IgD-negative memory B cell (primary cell): Measurements from ENCODE around the gene GPRIN3. TPM values are rescaled to one million over a fixed set of nuclear protein-coding genes. Genes with fewer than 3 reads are reported as not detected.
A peak's percentile ranks its signal among the peaks of the same experiment; 100 is the strongest.
"Not testable (repeated sequence)": the region's sequence is repeated elsewhere in the genome, so short reads cannot be mapped to it uniquely, and the experiment has no call there.

Experiments used
- H3K27ac Mint-ChIP-seq, 3 donors: one replicate each; pipeline ENCODE4 v1.8.0; 2020 to 2022; ENCODE audit warnings: mild to moderate bottlenecking in 3 of 3, mixed read lengths in 3 of 3, moderate library complexity in 1 of 3
- H3K27me3 Mint-ChIP-seq: one replicate; pipeline ENCODE4 v1.8.0; 2021; ENCODE audit warnings: mixed read lengths
- H3K36me3 Mint-ChIP-seq: one replicate; pipeline ENCODE4 v1.8.0; 2020; ENCODE audit warnings: mild to moderate bottlenecking, mixed read lengths
- H3K4me1 Mint-ChIP-seq, 3 donors: one replicate each; pipeline ENCODE4 v1.8.0; 2020 to 2022; ENCODE audit warnings: mixed read lengths in 3 of 3, mild to moderate bottlenecking in 1 of 3
- H3K4me3 Mint-ChIP-seq, 4 donors: one replicate each; pipeline ENCODE4 v1.8.0; 2020 to 2022; ENCODE audit warnings: mild to moderate bottlenecking in 4 of 4, mixed read lengths in 4 of 4, moderate library complexity in 3 of 4
- H3K9me3 Mint-ChIP-seq, 3 donors: one replicate each; pipeline ENCODE4 v1.8.0; 2020 to 2021; ENCODE audit warnings: mixed read lengths in 3 of 3, mild to moderate bottlenecking in 1 of 3
- polyA plus RNA-seq: library from polyadenylated mRNA; unstranded; fragments of 300-500 nt; fragmentation: Illumina TruSeq; gene quantifications from one replicate; pipeline ENCODE4 v1.2.3, GENCODE V29; 2021

The GPRIN3 gene
- polyA plus RNA-seq, 1 donor from 2014 or later: 0.50 TPM

DNA sequence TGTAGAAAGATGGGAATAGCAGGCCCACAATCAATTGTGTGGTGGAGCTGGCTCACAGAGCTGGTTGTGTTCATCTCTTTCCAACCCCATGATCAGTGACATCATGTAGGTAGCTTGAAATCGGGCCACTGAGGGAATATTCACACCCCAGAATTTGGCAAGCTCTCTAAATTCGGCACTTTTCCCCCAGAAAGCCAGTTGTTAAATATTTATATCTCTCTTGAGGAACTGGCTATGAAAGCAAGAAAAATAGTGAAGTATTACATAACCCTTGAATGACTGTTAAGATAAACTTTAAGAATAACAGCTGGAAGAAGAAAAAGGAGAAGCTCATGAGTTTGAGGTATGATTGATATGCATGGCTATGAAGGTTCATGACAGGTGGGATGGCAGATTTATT lies 38.9 kb downstream of the GPRIN3 start:
- Mint-ChIP-seq H3K4me3 (no peak overlapping the region), H3K36me3 (peaks cover 3% of the 10 kb centered on the region), H3K27me3 (no peaks in the 10 kb centered on the region), H3K27ac (no peak overlapping the region), H3K4me1 (peaks cover 0 to 6% (median 0%) of the 10 kb centered on the region in 3 donors), H3K9me3 (peaks cover 0 to 3% (median 0%) of the 10 kb centered on the region in 3 donors)

DNA sequence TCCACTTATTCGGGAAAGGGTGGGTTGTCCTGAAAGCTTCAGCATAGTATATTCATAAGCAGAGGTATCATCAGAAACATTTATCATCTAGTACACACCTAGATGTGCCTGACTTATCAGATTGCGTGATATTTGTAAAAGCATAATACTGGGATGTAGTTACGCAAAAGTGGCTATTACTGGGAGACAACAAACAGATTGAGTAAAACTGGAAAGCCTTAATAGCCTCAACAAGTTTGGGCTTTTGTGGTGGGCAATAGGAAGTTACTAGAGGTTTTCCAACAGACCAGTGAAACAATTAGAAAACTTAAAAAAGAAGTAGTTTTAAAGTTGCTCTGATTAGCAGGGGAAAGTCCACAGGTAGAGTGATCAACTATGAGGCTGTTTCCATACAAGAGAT lies 39.8 kb downstream of the GPRIN3 start:
- no peak overlapping the region for H3K27ac Mint-ChIP-seq
- H3K36me3 Mint-ChIP-seq: peaks cover 3% of the 10 kb centered on the region
- H3K4me3 Mint-ChIP-seq: no peak overlapping the region
- H3K9me3 Mint-ChIP-seq: peaks cover 0 to 3% (median 0%) of the 10 kb centered on the region in 3 donors
- H3K4me1 Mint-ChIP-seq: peaks cover 0 to 6% (median 2%) of the 10 kb centered on the region in 3 donors
- no peaks in the 10 kb centered on the region for H3K27me3 Mint-ChIP-seq

DNA sequence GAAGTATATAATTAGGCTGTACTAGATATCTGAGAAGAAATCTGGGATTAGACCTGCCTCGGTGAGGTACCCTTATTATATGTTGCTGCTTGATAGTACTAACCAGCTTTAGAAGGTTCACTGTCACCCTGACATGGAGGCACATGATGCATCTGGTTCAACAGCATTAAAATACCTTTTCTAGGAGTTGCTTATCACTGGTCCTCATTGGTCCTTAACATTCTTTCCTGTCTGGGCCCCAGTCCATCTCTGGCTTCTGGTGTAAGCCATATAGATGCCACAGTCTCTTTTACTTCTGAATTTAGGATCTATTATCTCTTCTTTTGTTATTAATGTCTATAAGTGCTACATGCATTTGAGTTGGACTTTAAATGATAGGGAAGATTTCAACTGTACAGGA lies 40.2 kb downstream of the GPRIN3 start:
- H3K9me3 Mint-ChIP-seq: peaks cover 0 to 3% (median 0%) of the 10 kb centered on the region in 3 donors
- H3K36me3 Mint-ChIP-seq: peaks cover 3% of the 10 kb centered on the region
- H3K4me1 Mint-ChIP-seq: peaks cover 0 to 6% (median 2%) of the 10 kb centered on the region in 3 donors
- H3K27me3 Mint-ChIP-seq: no peaks in the 10 kb centered on the region
- no peak overlapping the region for H3K27ac Mint-ChIP-seq
- no peak overlapping the region for H3K4me3 Mint-ChIP-seq

DNA sequence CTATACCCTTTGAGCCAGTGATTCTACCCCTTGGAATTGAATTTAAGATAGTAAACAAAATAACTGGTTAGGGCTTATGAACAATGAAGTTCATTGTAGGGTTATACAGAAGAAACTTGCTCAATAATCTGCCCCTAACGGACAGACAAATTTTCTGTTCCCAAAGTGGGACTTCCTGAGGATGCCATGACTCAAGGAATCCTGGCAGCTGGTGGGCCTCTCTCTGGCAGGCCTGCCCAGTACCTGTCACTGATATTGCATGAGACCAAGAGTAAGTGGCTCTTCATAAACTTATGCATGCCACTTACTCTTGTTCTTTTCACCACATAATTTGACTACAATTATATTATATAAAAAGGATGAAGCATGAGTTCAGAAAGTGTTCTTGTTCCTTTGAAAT lies 41.5 kb downstream of the GPRIN3 start:
- peaks cover 0 to 6% (median 2%) of the 10 kb centered on the region in 3 donors for H3K4me1 Mint-ChIP-seq
- no peak overlapping the region for H3K27ac Mint-ChIP-seq
- H3K27me3 Mint-ChIP-seq: no peaks in the 10 kb centered on the region

DNA sequence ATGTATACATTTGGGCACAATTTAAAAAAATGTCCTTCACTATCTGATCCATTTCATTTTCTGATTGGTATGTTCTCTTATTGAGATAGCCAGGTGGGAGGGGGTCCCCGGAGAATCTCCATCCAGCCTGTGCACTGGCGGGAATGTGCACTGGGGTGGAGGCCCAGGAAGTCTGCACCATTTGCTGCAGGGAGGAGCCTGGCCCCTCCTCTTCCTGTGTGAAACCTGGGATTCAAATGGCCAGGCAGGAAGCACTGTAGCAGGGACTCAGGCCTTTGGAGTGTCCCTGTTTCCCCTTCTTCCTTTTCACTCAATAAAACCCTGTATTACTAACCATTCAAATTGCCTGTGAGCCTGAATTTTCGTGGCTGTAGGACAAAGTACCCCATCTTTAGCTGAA lies 44.3 kb downstream of the GPRIN3 start:
- no peak overlapping the region for H3K27ac Mint-ChIP-seq
- peaks cover 0 to 3% (median 0%) of the 10 kb centered on the region in 3 donors for H3K9me3 Mint-ChIP-seq
- H3K4me3 Mint-ChIP-seq: peak overlapping the region in 1 of 4 donors; percentile 52
- H3K27me3 Mint-ChIP-seq: no peaks in the 10 kb centered on the region
- no peaks in the 10 kb centered on the region for H3K36me3 Mint-ChIP-seq
- peaks cover 0 to 2% (median 1%) of the 10 kb centered on the region in 3 donors for H3K4me1 Mint-ChIP-seq

More for the DNA sequence above, 41.5 kb downstream of the GPRIN3 start:
- peaks cover 0 to 3% (median 0%) of the 10 kb centered on the region in 3 donors for H3K9me3 Mint-ChIP-seq
- H3K4me3 Mint-ChIP-seq: no peak overlapping the region
- peaks cover 3% of the 10 kb centered on the region for H3K36me3 Mint-ChIP-seq

DNA sequence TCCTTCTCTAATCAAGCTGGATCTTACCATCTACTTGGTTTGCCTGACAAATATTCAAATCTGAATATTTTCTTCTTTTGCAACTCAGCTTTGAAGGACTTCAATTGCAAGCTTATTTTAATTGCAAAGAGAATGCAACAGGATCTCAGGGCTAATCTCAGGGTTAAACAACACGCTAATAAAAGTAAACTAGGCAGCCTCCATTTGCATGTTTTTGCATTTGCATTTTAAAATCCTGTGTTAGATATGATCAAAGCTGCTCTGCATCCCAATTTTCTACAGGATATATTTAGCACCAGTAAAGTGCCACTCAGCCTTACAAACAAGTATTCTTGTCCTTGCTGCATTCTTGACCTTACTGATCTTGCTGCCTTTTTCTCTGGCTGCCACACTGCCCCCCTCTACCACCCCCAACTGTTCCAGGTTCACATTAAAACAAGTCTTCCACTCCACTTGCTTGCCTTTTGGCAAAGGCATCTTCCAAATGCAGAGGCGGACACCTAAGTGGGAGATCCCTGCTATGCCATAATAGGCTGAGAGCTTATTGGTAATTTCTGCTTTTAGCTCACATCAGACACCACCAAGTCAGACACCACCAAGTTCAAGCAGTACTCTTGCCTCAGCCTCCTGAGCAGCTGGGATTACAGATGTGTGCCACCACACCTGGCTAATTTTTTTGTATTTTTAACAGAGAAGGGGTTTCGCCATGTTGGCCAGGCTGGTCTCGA lies 48.1 kb downstream of the GPRIN3 start:
- no peak overlapping the region for H3K27ac Mint-ChIP-seq
- H3K27me3 Mint-ChIP-seq: no peaks in the 10 kb centered on the region
- no peak overlapping the region for H3K4me3 Mint-ChIP-seq
- H3K4me1 Mint-ChIP-seq: peaks cover 0 to 2% (median 1%) of the 10 kb centered on the region in 3 donors
- H3K9me3 Mint-ChIP-seq: no peaks in the 10 kb centered on the region
- peaks cover 1% of the 10 kb centered on the region for H3K36me3 Mint-ChIP-seq

DNA sequence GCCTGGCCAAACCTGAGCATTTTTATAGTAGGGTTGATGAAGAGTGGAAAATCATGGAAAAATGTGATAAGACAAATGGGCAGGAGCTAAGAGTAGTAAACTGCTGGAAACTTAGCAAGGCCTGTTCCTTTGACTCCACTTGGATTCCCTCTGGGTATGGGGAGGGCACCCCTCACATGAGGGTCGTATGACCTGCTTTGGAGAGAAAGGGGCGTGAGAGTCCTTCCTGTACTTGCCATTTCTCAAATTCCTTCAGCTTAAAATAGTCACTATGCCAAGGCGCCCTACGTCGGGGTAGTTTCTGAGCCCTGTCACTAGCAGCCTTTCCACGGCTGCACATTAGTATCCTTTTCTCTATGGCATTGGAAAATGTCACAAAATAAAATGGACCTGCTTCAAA lies 49.1 kb downstream of the GPRIN3 start:
- Mint-ChIP-seq H3K27ac (no peak overlapping the region), H3K4me3 (no peak overlapping the region), H3K36me3 (peaks cover 1% of the 10 kb centered on the region), H3K4me1 (peaks cover 0 to 1% (median under 1%) of the 10 kb centered on the region in 3 donors), H3K9me3 (no peaks in the 10 kb centered on the region), H3K27me3 (no peaks in the 10 kb centered on the region)

DNA sequence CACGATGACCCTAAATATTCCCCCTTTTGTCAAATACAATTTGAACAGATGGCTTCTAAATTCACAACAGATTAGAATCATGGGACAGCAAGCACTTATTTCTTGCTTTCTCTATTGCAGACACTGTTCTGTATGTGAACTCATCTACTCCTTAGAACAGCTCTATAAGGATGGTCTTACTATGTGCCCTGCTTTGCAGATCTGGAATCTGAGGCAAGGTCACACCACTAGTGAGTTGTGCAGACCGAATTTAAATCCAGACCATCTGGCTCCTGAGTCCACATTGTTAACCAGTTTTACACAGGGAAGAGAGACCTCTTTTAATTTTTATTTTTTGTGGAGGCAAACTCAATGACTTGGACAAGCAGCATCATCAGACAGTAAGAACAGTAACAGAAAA lies 50.2 kb downstream of the GPRIN3 start:
- Mint-ChIP-seq H3K27me3 (no peaks in the 10 kb centered on the region), H3K27ac (no peak overlapping the region)

DNA sequence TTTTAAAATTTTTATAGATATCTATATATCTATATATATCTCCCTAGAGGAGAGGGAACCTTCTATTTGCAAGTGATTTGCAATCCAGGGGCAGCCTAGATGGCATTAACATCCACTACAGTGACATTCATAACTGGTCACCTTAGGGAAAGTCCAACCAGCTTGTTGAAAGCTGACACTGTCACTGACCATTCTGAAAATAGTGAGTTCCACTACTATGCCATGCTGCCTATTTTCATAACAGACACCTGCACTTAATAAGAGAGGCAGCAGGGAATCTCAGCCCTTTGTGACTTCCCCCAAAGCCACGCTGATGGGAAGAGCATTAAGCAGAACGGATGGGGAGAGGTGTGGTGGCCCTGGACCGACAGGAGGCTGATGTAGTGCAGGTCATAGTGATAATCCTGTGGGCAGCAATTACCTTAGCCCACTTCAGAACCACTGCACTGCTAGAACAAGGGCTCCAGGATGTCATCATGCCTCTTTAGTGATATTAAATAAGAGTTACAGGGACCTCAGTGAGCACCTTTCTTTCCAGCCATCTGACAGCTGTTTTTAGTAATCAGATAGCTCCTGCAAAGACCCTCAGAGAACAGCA lies 51.3 kb downstream of the GPRIN3 start:
- H3K9me3 Mint-ChIP-seq: no peaks in the 10 kb centered on the region
- H3K4me1 Mint-ChIP-seq: no peaks in the 10 kb centered on the region
- H3K4me3 Mint-ChIP-seq: no peak overlapping the region
- no peaks in the 10 kb centered on the region for H3K27me3 Mint-ChIP-seq
- peaks cover 1% of the 10 kb centered on the region for H3K36me3 Mint-ChIP-seq
- peak overlapping the region in 1 of 3 donors; percentile 14 for H3K27ac Mint-ChIP-seq

More for the DNA sequence above, 50.2 kb downstream of the GPRIN3 start:
- H3K36me3 Mint-ChIP-seq: peaks cover 1% of the 10 kb centered on the region
- no peaks in the 10 kb centered on the region for H3K4me1 Mint-ChIP-seq
- H3K9me3 Mint-ChIP-seq: no peaks in the 10 kb centered on the region
- no peak overlapping the region for H3K4me3 Mint-ChIP-seq

DNA sequence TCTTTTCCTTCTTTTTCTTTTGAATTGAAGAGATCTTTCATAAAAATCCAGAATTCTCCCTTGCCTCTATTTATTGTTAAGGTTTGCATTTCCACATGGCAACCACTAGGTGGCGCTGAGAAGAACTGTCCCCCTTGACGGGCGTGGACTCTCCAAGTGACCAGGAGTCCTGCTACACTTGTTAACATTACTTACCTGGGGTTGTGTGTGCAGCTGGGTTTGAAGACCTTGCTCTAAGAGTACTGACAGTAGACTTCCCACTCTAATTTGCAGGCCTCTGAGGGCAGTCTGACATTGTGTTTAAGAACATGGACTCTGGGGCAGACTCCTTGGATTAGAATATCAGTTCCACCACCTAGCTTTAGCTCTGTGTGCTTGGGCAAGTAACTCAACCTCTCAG lies 52.8 kb downstream of the GPRIN3 start:
- H3K27me3 Mint-ChIP-seq: no peaks in the 10 kb centered on the region
- H3K9me3 Mint-ChIP-seq: no peaks in the 10 kb centered on the region
- H3K36me3 Mint-ChIP-seq: peaks cover 1% of the 10 kb centered on the region
- H3K4me1 Mint-ChIP-seq: no peaks in the 10 kb centered on the region
- H3K4me3 Mint-ChIP-seq: no peak overlapping the region
- no peak overlapping the region for H3K27ac Mint-ChIP-seq

DNA sequence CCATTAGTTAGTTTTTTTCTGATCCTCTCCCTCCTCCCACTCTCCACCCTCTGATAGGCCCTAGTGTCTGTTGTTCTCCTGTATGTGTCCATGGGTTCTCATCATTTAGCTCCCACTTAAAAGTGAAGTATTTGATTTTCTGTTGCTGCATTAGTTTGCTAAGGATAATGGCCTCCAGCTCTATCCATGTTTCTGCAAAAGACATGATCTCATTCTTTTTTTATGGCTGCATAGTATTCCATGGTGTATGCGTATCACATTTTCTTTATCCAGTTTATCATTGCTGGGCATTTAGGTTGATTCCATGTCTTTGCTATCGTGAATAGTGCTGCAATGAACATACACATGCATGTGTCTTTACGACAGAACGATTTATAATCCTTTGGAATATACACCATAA lies 53.3 kb downstream of the GPRIN3 start:
- H3K27ac Mint-ChIP-seq, H3K27me3 Mint-ChIP-seq, H3K9me3 Mint-ChIP-seq, H3K4me3 Mint-ChIP-seq, H3K36me3 Mint-ChIP-seq, H3K4me1 Mint-ChIP-seq: not testable (repeated sequence)

DNA sequence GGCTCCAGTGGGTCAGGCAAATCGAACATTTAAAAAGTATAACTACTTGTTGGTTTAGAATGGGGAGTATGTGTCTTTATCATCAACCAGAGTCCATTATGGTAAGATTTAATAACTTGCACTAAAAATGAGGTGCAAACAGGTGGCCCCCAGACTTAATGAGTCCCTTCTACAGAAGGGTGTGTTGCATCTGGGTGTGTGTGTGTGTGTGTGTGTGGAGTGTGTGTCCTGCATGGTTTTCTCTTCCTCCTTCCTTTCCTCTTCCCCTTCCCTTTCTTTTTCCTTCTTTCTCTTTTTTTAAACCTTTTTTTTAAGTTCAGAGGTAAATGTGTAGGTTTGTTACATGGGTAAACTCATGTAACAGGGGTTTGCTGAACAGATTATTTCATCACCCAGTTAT lies 53.7 kb downstream of the GPRIN3 start:
- no peak overlapping the region for H3K27ac Mint-ChIP-seq
- H3K36me3 Mint-ChIP-seq: peaks cover 1% of the 10 kb centered on the region
- no peak overlapping the region for H3K4me3 Mint-ChIP-seq
- no peaks in the 10 kb centered on the region for H3K9me3 Mint-ChIP-seq
- no peaks in the 10 kb centered on the region for H3K4me1 Mint-ChIP-seq
- H3K27me3 Mint-ChIP-seq: no peaks in the 10 kb centered on the region

DNA sequence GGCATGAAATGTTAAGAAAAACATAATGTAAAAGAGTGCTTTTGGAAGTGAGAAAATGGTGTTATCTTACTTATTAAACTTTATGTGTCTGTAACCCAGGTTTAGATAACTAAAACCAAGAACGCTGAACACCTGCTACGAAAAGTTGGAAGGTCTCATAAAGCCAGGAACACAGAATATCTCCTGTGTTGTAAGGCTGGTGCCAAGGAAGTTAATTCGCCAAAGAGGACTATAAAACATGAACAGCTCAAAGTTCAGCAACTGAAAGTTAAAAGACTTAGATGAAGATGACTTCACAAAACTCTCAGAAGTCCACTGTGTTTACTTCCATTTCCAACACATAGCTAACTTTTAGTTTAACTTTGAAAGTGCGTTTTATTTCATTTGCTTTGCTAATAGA lies 54.3 kb downstream of the GPRIN3 start:
- Mint-ChIP-seq H3K27ac (no peak overlapping the region), H3K36me3 (peaks cover 1% of the 10 kb centered on the region), H3K4me3 (no peak overlapping the region), H3K27me3 (no peaks in the 10 kb centered on the region), H3K9me3 (no peaks in the 10 kb centered on the region), H3K4me1 (no peaks in the 10 kb centered on the region)

DNA sequence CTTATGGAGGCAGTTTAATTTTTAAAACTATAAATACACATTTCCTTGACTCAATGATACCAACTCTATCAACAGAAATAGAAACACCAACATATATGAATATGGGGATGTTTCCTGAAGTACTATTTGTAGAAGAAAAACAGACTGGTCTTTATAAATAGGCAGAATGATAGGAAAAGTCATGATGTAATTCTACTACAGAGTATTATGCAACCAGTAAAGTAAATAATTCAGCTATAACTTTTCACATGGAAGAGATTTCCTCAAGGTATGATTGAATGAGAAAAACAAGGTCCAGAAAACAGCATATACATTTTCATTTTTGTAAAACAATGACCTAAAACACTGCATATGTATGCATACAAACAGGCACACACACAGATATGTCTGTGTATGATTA lies 56.2 kb downstream of the GPRIN3 start:
- Mint-ChIP-seq H3K27me3 (no peaks in the 10 kb centered on the region), H3K36me3 (no peaks in the 10 kb centered on the region), H3K4me1 (no peaks in the 10 kb centered on the region), H3K27ac (no peak overlapping the region), H3K4me3 (no peak overlapping the region), H3K9me3 (no peaks in the 10 kb centered on the region)

DNA sequence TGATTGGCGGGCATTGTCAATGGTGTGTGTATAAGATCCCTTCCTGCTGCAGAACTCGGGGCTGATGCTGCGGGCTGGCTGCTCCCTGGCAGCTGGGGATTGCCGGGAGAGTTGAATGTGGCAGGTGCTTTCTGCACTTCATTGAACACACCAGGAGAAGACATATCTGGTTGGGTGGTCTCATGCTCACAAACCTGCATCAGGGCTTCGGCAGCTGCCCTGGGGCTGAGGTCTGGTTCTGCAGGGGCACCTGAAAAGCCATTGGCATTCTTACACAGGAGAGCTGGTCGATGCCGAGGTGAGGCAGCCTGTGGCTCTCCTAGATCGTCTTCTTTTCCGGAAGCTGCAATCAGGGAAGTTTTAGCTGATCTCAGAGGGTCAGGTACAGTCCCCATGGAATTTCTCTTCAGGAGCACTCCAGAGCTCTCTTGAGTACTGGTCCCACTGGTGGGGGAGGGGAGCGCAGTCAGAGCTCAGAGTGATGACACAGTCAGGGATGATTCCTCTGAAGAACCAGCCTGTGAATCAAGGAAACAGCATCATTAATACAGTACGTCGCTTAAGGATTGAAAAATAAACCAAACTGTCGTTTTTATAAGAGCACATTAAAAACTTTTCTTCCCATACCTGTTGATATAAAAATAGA lies 57.8 kb downstream of the GPRIN3 start:
- Mint-ChIP-seq H3K4me1 (peaks cover 0 to 3% (median 0%) of the 10 kb centered on the region in 3 donors), H3K27ac (no peak overlapping the region), H3K36me3 (no peaks in the 10 kb centered on the region), H3K9me3 (no peaks in the 10 kb centered on the region), H3K4me3 (no peak overlapping the region), H3K27me3 (no peaks in the 10 kb centered on the region)
